Astrocyte (in vitro differentiated cells and primary cell): ENCODE results near the gene ATP2C2. TPM values are rescaled to one million over a fixed set of nuclear protein-coding genes. Genes with fewer than 3 reads are reported as not detected.

Source experiments
- DNase-seq: peaks from one replicate; pipeline ENCODE4 v3.0.0-alpha.2; 2010; ENCODE audit warnings: low read depth
- FAIRE-seq: peaks from 2 replicates; lab custom pipeline; 2011; peaks lifted over from hg19 to GRCh38; lab: Jason Lieb, UNC
- H2AFZ ChIP-seq: 2 replicates; pipeline ENCODE4 v1.6.0; 2012; ENCODE audit warnings: low read depth, low read length, inconsistent platforms
- H3K27ac ChIP-seq: 2 replicates; pipeline ENCODE4 v1.5.1; 2011; ENCODE audit warnings: low read depth, low read length, inconsistent platforms
- H3K27me3 ChIP-seq: 2 replicates; pipeline ENCODE4 v1.6.0; 2011; ENCODE audit warnings: low read length, inconsistent platforms; ENCODE audit not compliant: insufficient read depth
- H3K36me3 ChIP-seq: 2 replicates; pipeline ENCODE4 v1.5.1; 2011; ENCODE audit warnings: low read length, inconsistent platforms; ENCODE audit not compliant: insufficient read depth
- H3K4me1 ChIP-seq: 2 replicates; pipeline ENCODE4 v1.5.1; 2011; ENCODE audit warnings: low read length, inconsistent platforms; ENCODE audit not compliant: insufficient read depth
- H3K4me2 ChIP-seq: 2 replicates; pipeline ENCODE4 v1.6.0; 2012; ENCODE audit warnings: low read length, inconsistent platforms
- H3K4me3 ChIP-seq: 2 replicates; pipeline ENCODE4 v1.5.1; 2011; ENCODE audit warnings: low read depth, mild to moderate bottlenecking, low read length, inconsistent platforms; ENCODE audit not compliant: insufficient read depth
- H3K79me2 ChIP-seq: 2 replicates; pipeline ENCODE4 v1.6.0; 2012; ENCODE audit warnings: mild to moderate bottlenecking, low read length, inconsistent platforms; ENCODE audit not compliant: insufficient read depth
- H3K9ac ChIP-seq: 2 replicates; pipeline ENCODE4 v1.6.0; 2012; ENCODE audit warnings: mild to moderate bottlenecking, low read length, inconsistent platforms
- H3K9me3 ChIP-seq: 2 replicates; pipeline ENCODE4 v1.5.1; 2012; ENCODE audit warnings: low read depth, mild to moderate bottlenecking, low read length, inconsistent platforms; ENCODE audit not compliant: insufficient read depth
- H4K20me1 ChIP-seq: 2 replicates; pipeline ENCODE4 v1.6.0; 2012; ENCODE audit warnings: low read length, inconsistent platforms; ENCODE audit not compliant: insufficient read depth
- H3K27ac Mint-ChIP-seq: one replicate; pipeline ENCODE4 v1.8.0; 2021; ENCODE audit warnings: mild to moderate bottlenecking, mixed read lengths; ENCODE audit not compliant: unreplicated experiment
- H3K27me3 Mint-ChIP-seq: one replicate; pipeline ENCODE4 v1.8.0; 2021; ENCODE audit warnings: low read depth, mixed read lengths; ENCODE audit not compliant: unreplicated experiment
- H3K36me3 Mint-ChIP-seq: one replicate; pipeline ENCODE4 v1.8.0; 2021; ENCODE audit warnings: low read depth, mixed read lengths; ENCODE audit not compliant: unreplicated experiment
- H3K4me1 Mint-ChIP-seq: one replicate; pipeline ENCODE4 v1.8.0; 2021; ENCODE audit warnings: low read depth, mixed read lengths; ENCODE audit not compliant: unreplicated experiment
- H3K4me3 Mint-ChIP-seq: one replicate; pipeline ENCODE4 v1.8.0; 2021; ENCODE audit warnings: mild to moderate bottlenecking, moderate library complexity, mixed read lengths; ENCODE audit not compliant: unreplicated experiment
- H3K9me3 Mint-ChIP-seq: one replicate; pipeline ENCODE4 v1.8.0; 2021; ENCODE audit warnings: mild to moderate bottlenecking, mixed read lengths; ENCODE audit not compliant: unreplicated experiment
- EZH2 ChIP-seq: IDR thresholded peaks from 2 replicates; pipeline ENCODE4 v1.6.1; 2012; ENCODE audit warnings: mild to moderate bottlenecking, low read length, inconsistent platforms; ENCODE audit not compliant: insufficient read depth
- total RNA-seq: library from RNA; stranded (reverse); gene quantifications from 2 replicates; pipeline ENCODE4 v1.2.1, GENCODE V29; 2021
- TF ChIP-seq, protein P1 (sequence below): IDR thresholded peaks from 2 replicates; pipeline ENCODE4 v1.5.1; 2011; ENCODE audit warnings: low read depth, mild to moderate bottlenecking, inconsistent platforms, low read length, moderate library complexity; ENCODE audit not compliant: insufficient read depth

The ATP2C2 gene
- total RNA-seq, 1 donor from 2014 or later: 0.41 TPM

DNA sequence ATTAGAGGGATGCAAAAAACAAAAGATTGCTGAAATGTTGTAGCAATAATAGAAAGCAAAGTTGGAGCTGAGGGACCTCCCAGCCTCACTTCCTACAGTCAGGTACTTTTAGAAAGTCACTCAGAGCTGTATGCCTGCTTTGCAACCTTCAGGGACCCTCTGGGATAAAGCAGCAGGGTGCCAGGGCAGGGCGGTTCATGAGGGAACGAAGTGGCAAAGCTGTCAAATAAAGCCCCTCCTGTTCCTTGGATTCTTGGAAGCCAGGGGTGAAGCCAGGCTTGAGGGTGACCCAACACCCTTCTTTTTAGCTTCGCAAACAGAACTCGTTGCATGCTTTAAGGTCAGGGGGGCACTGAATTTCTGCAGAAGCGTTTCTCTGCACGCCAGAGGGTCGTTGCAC is 767 bp downstream of the ATP2C2 start:
- H3K9me3 Mint-ChIP-seq: no peaks in the 10 kb centered on the region
- Histone ChIP-seq H3K4me2 (no peak overlapping the region), H4K20me1 (no peaks in the 10 kb centered on the region), H3K36me3 (no peaks in the 10 kb centered on the region), H3K27me3 (peaks cover 59% of the 10 kb centered on the region), H3K9ac (no peak overlapping the region), H3K4me1 (no peaks in the 10 kb centered on the region), H2AFZ (no peak overlapping the region), H3K9me3 (no peaks in the 10 kb centered on the region), H3K27ac (no peak overlapping the region), H3K4me3 (no peak overlapping the region), H3K79me2 (no peaks in the 10 kb centered on the region)
- peaks cover 65% of the 10 kb centered on the region for H3K27me3 Mint-ChIP-seq
- no peak overlapping the region for H3K4me3 Mint-ChIP-seq
- TF ChIP-seq, protein P1, sequence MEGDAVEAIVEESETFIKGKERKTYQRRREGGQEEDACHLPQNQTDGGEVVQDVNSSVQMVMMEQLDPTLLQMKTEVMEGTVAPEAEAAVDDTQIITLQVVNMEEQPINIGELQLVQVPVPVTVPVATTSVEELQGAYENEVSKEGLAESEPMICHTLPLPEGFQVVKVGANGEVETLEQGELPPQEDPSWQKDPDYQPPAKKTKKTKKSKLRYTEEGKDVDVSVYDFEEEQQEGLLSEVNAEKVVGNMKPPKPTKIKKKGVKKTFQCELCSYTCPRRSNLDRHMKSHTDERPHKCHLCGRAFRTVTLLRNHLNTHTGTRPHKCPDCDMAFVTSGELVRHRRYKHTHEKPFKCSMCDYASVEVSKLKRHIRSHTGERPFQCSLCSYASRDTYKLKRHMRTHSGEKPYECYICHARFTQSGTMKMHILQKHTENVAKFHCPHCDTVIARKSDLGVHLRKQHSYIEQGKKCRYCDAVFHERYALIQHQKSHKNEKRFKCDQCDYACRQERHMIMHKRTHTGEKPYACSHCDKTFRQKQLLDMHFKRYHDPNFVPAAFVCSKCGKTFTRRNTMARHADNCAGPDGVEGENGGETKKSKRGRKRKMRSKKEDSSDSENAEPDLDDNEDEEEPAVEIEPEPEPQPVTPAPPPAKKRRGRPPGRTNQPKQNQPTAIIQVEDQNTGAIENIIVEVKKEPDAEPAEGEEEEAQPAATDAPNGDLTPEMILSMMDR: no peak
- TF ChIP-seq EZH2: no peak
- peaks cover 2% of the 10 kb centered on the region for H3K36me3 Mint-ChIP-seq
- H3K4me1 Mint-ChIP-seq: no peaks in the 10 kb centered on the region
- H3K27ac Mint-ChIP-seq: no peak overlapping the region
- FAIRE-seq (no peak), DNase-seq (no peak)

DNA sequence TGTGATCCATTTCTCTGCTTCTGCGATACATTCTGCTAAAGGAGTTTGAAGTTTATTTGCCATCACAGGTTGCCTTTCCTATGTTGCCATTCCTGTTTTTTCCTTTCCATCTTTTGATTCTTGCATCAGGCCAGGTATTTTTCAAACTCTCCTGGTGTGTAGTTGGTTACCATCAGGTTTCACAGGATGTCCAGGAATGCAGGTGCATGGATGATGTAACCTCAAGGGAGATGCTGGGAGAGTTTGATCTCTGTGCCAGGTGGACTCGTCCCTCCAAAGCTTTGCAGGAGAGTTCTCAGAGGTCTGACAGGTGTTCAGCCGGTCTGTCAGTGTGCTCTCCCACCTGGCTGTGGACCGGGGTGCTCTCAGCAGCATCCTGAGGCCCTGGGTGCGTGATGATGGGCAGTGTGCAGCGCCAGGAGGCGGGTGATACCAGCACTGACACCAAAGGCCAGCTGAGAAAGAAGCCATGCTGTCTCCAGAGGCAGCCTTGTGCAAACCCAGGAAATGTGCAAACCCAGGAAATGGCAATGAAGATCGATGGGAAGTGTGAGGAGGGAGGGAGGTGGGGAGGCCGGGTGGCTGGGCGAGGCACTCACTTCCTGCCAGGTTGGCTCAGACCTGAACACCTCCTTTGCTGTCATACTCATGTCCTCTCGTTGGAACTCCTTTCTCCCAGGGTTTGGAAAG is 1.7 kb downstream of the ATP2C2 start:
- no peak overlapping the region for H3K4me2 ChIP-seq

More for the DNA sequence above, 1.7 kb downstream of the ATP2C2 start:
- Mint-ChIP-seq H3K4me3 (no peak overlapping the region), H3K36me3 (peaks cover 2% of the 10 kb centered on the region), H3K27me3 (peaks cover 64% of the 10 kb centered on the region), H3K4me1 (no peaks in the 10 kb centered on the region), H3K27ac (no peak overlapping the region), H3K9me3 (no peaks in the 10 kb centered on the region)
- Histone ChIP-seq H3K9me3 (no peaks in the 10 kb centered on the region), H3K9ac (no peak overlapping the region), H4K20me1 (no peaks in the 10 kb centered on the region), H3K27ac (no peak overlapping the region), H3K79me2 (no peaks in the 10 kb centered on the region), H3K36me3 (no peaks in the 10 kb centered on the region), H3K27me3 (peaks cover 65% of the 10 kb centered on the region), H3K4me1 (no peaks in the 10 kb centered on the region), H2AFZ (no peak overlapping the region), H3K4me3 (no peak overlapping the region)
- FAIRE-seq: no peak
- DNase-seq: no peak
- TF ChIP-seq, protein P1: no peak
- TF ChIP-seq EZH2: no peak
